Liver (tissue), 9 donors: ENCODE data around the gene SOX8. TPM values are rescaled to one million over a fixed set of nuclear protein-coding genes. Genes with fewer than 3 reads are reported as not detected.

ENCODE experiments used
- DNase-seq: peaks from one replicate; pipeline ENCODE4 v3.0.0-alpha.2; 2017; ENCODE audit warnings: low spot score
- H3K27ac ChIP-seq, 2 donors: one replicate each; pipeline ENCODE4 v1.7.0; 2013; ENCODE audit warnings: inconsistent platforms in 2 of 2, low read length in 2 of 2, control low read depth in 1 of 2, low read depth in 1 of 2, mild to moderate bottlenecking in 1 of 2
- H3K27me3 ChIP-seq, 4 donors: one replicate each; pipeline versions ENCODE4 v1.6.1 to v1.7.0; 2013; ENCODE audit warnings: low read length in 3 of 4, inconsistent platforms in 1 of 4, mild to moderate bottlenecking in 1 of 4, moderate library complexity in 1 of 4; ENCODE audit not compliant: control insufficient read depth in 4 of 4, insufficient read depth in 4 of 4
- H3K36me3 ChIP-seq, 4 donors: one replicate each; pipeline versions ENCODE4 v1.6.1 to v1.7.0; 2013; ENCODE audit warnings: low read length in 3 of 4, mild to moderate bottlenecking in 3 of 4, low read depth in 1 of 4, moderate library complexity in 1 of 4; ENCODE audit not compliant: control insufficient read depth in 4 of 4, insufficient read depth in 3 of 4
- H3K4me1 ChIP-seq, 4 donors: one replicate each; pipeline versions ENCODE4 v1.6.1 to v1.7.0; 2013; ENCODE audit warnings: low read length in 3 of 4, mild to moderate bottlenecking in 3 of 4, moderate library complexity in 1 of 4; ENCODE audit not compliant: control insufficient read depth in 4 of 4, insufficient read depth in 4 of 4
- H3K4me3 ChIP-seq, 3 donors: one replicate each; pipeline versions ENCODE4 v1.6.1 to v1.7.0; 2013; ENCODE audit warnings: low read length in 3 of 3, control low read depth in 1 of 3, low read depth in 1 of 3, mild to moderate bottlenecking in 1 of 3
- H3K9ac ChIP-seq, 2 donors: one replicate each; pipeline ENCODE4 v1.7.0; 2013; ENCODE audit warnings: low read length in 2 of 2, mild to moderate bottlenecking in 2 of 2, moderate library complexity in 2 of 2, control low read depth in 1 of 2, low read depth in 1 of 2
- H3K9me3 ChIP-seq, 4 donors: one replicate each; pipeline versions ENCODE4 v1.6.1 to v1.7.0; 2013; ENCODE audit warnings: low read length in 3 of 4; ENCODE audit not compliant: control insufficient read depth in 4 of 4
- EGR1 ChIP-seq, 2 donors: IDR thresholded peaks; 2 replicates each; pipeline ENCODE4 v1.6.1; 2016 to 2018; ENCODE audit warnings: antibody characterized with exemption in 2 of 2, low read depth in 2 of 2
- FOXA1 ChIP-seq: IDR thresholded peaks from 2 replicates; pipeline ENCODE4 v1.6.1; 2016; ENCODE audit warnings: antibody characterized with exemption
- FOXA2 ChIP-seq: IDR thresholded peaks from 2 replicates; pipeline ENCODE4 v1.6.1; 2016; ENCODE audit warnings: antibody characterized with exemption
- GABPA ChIP-seq, 2 donors: IDR thresholded peaks in 1 of 2; conservative IDR thresholded peaks in 1 of 2; 2 replicates each; pipeline ENCODE4 v1.6.1; 2016; ENCODE audit warnings: antibody characterized with exemption in 2 of 2, mild to moderate bottlenecking in 1 of 2, moderate library complexity in 1 of 2
- HNF4G ChIP-seq: IDR thresholded peaks from 2 replicates; pipeline ENCODE4 v1.6.1; 2016; ENCODE audit warnings: antibody characterized with exemption
- JUND ChIP-seq, 2 donors: IDR thresholded peaks; 2 replicates each; pipeline ENCODE4 v1.6.1; 2016; ENCODE audit warnings: antibody characterized with exemption in 2 of 2
- NR2F2 ChIP-seq: IDR thresholded peaks from 2 replicates; pipeline ENCODE4 v1.6.1; 2016; ENCODE audit warnings: antibody characterized with exemption
- RAD21 ChIP-seq, 2 donors: IDR thresholded peaks; 2 replicates each; pipeline ENCODE4 v1.6.1; 2016; ENCODE audit warnings: antibody characterized with exemption in 2 of 2, mild to moderate bottlenecking in 2 of 2
- RXRA ChIP-seq, 2 donors: IDR thresholded peaks; 2 replicates each; pipeline ENCODE4 v1.6.1; 2017 to 2018; ENCODE audit warnings: antibody characterized with exemption in 2 of 2, mild to moderate bottlenecking in 1 of 2
- SP1 ChIP-seq: IDR thresholded peaks from 2 replicates; pipeline ENCODE4 v1.6.1; 2018; ENCODE audit warnings: antibody characterized with exemption, mild to moderate bottlenecking
- TAF1 ChIP-seq: conservative IDR thresholded peaks from 2 replicates; pipeline ENCODE4 v1.6.1; 2016; ENCODE audit warnings: antibody characterized with exemption, mild to moderate bottlenecking
- YY1 ChIP-seq: IDR thresholded peaks from 2 replicates; pipeline ENCODE4 v1.6.1; 2016; ENCODE audit warnings: antibody characterized with exemption, mild to moderate bottlenecking
- WGBS: extraction: QIAGEN DNeasy Blood & Tissue Kit; methylation state at CpG from one replicate; pipeline ENCODE4 v1.1.7; 2013; 5-methylcytosine and 5-hydroxymethylcytosine counted together
- polyA plus RNA-seq, 2 donors: library from polyadenylated mRNA; stranded (reverse) in 1 of 2; unstranded in 1 of 2; fragments of 200-250 nt in 1 of 2; fragments of >200 nt in 1 of 2; fragmentation: Nextera tagmentation in 1 of 2; extraction: Ambion mirVana in 1 of 2; gene quantifications; one replicate each; pipeline versions ENCODE4 v1.2.1 to v1.2.3, GENCODE V29; 2013 to 2015
- total RNA-seq, 2 donors: library from RNA; depleted of rRNA; stranded (reverse); fragments of >200 nt; gene quantifications; one replicate each; pipeline ENCODE4 v1.2.3, GENCODE V29; 2014
- TF ChIP-seq, protein P1 (sequence below): IDR thresholded peaks from 2 replicates; pipeline ENCODE4 v1.6.1; 2016; ENCODE audit warnings: antibody characterized with exemption, mild to moderate bottlenecking
- TF ChIP-seq, protein P2 (sequence below): IDR thresholded peaks from 2 replicates; pipeline ENCODE4 v1.6.1; 2016; ENCODE audit warnings: antibody characterized with exemption
- TF ChIP-seq, protein P3 (sequence below): IDR thresholded peaks from 2 replicates; pipeline ENCODE4 v1.6.1; 2016; ENCODE audit warnings: antibody characterized with exemption
- TF ChIP-seq, protein P4 (sequence below): IDR thresholded peaks from 2 replicates; pipeline ENCODE4 v1.6.1; 2016; ENCODE audit warnings: antibody characterized with exemption
- TF ChIP-seq, protein P5 (sequence below): fragments of 150-350 bp; IDR thresholded peaks from 2 replicates; pipeline ENCODE4 v1.5.1; 2017; ENCODE audit warnings: improper control_type of control experiment, low read depth, low read length; ENCODE audit not compliant: missing input control
- donor health status: healthy.
- donor health status: healthy.
- donor health status: healthy.
- donor health status: healthy.
- donor health status: healthy.

SOX8 gene
- total and polyA plus RNA-seq, 4 donors: 0.05 to 0.33 (median 0.17) TPM; not detected in 1

DNA sequence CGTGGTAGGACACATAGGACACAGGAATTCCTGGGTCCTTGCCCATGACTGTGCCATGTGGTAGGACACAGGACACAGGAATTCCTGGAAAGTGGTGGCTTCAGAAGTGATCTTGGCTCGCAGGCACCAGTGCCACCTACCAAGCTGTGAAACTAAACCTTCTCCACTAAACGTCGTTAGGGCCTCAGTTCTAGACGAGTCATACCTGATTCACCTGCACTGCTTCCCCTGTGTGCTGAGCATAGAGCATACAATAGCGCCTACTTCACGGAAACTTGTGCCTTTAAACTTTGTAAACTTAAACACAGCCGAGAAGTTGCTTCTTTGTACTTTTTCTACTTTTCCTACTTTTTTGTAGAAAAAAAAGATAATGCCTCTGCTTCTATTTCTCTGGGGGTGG is 4.8 kb downstream of the SOX8 start:
- peaks cover 0 to 3% (median 0%) of the 10 kb centered on the region in 4 donors for H3K27me3 ChIP-seq
- H3K27ac ChIP-seq: no peak overlapping the region
- no peak overlapping the region for H3K9ac ChIP-seq
- H3K9me3 ChIP-seq: no peaks in the 10 kb centered on the region
- no peak overlapping the region for H3K4me3 ChIP-seq
- TF ChIP-seq FOXA2: no peak
- no peak for TF ChIP-seq FOXA1
- no peak for TF ChIP-seq NR2F2
- TF ChIP-seq, protein P1, sequence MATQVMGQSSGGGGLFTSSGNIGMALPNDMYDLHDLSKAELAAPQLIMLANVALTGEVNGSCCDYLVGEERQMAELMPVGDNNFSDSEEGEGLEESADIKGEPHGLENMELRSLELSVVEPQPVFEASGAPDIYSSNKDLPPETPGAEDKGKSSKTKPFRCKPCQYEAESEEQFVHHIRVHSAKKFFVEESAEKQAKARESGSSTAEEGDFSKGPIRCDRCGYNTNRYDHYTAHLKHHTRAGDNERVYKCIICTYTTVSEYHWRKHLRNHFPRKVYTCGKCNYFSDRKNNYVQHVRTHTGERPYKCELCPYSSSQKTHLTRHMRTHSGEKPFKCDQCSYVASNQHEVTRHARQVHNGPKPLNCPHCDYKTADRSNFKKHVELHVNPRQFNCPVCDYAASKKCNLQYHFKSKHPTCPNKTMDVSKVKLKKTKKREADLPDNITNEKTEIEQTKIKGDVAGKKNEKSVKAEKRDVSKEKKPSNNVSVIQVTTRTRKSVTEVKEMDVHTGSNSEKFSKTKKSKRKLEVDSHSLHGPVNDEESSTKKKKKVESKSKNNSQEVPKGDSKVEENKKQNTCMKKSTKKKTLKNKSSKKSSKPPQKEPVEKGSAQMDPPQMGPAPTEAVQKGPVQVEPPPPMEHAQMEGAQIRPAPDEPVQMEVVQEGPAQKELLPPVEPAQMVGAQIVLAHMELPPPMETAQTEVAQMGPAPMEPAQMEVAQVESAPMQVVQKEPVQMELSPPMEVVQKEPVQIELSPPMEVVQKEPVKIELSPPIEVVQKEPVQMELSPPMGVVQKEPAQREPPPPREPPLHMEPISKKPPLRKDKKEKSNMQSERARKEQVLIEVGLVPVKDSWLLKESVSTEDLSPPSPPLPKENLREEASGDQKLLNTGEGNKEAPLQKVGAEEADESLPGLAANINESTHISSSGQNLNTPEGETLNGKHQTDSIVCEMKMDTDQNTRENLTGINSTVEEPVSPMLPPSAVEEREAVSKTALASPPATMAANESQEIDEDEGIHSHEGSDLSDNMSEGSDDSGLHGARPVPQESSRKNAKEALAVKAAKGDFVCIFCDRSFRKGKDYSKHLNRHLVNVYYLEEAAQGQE: no peak
- TF ChIP-seq HNF4G: no peak
- TF ChIP-seq RAD21 (IDR thresholded peaks at IDR 0.05): no peak
- TF ChIP-seq TAF1: no peak
- TF ChIP-seq, protein P2, sequence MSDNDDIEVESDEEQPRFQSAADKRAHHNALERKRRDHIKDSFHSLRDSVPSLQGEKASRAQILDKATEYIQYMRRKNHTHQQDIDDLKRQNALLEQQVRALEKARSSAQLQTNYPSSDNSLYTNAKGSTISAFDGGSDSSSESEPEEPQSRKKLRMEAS: no peak
- TF ChIP-seq, protein P3, sequence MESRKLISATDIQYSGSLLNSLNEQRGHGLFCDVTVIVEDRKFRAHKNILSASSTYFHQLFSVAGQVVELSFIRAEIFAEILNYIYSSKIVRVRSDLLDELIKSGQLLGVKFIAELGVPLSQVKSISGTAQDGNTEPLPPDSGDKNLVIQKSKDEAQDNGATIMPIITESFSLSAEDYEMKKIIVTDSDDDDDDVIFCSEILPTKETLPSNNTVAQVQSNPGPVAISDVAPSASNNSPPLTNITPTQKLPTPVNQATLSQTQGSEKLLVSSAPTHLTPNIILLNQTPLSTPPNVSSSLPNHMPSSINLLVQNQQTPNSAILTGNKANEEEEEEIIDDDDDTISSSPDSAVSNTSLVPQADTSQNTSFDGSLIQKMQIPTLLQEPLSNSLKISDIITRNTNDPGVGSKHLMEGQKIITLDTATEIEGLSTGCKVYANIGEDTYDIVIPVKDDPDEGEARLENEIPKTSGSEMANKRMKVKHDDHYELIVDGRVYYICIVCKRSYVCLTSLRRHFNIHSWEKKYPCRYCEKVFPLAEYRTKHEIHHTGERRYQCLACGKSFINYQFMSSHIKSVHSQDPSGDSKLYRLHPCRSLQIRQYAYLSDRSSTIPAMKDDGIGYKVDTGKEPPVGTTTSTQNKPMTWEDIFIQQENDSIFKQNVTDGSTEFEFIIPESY: no peak
- TF ChIP-seq SP1: no peak
- TF ChIP-seq GABPA (IDR thresholded peaks at IDR 0.05 in 1 of 2, conservative IDR thresholded peaks at IDR 0.05 in 1 of 2): no peak
- TF ChIP-seq JUND (IDR thresholded peaks at IDR 0.05): no peak
- no peak for TF ChIP-seq RXRA (IDR thresholded peaks at IDR 0.05)
- no peak for DNase-seq
- no peaks in the 10 kb centered on the region for H3K36me3 ChIP-seq
- WGBS: 80% methylated on average over 8 of the region's 8 CpGs
- peaks cover 0 to 8% (median 2%) of the 10 kb centered on the region in 4 donors for H3K4me1 ChIP-seq

DNA sequence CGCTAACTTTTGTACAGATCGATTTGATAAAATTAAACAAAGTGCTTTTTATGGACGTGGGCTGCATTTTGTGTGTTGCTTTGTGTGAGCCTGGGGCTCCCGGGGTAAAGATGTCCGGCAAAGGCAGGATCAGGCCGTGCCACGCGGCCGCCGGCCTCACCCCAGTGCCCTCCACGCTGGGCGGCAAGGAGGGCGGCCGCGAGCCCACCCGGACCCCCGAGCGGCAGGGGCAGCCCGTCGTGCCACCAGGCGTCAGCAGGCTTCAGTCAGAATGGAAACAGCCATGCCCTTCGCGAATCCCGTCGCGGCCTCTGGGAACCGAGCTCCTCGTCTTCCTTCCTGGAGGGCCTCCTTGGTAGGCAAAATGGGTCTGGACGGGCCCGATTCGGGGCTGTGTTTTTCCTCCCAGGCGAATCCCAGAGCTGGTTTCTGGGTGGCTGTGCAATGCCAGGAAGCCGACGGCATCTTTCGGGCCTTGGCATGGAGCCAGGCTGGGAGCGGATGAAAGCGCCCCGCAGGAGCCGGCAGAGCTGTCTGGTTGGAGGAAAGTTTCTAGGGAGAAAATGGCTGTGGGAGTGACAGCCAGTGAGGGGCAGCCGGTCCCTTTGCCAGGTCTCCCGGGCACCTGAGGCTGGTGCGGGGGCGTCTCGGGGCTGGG is 5.5 kb downstream of the SOX8 start:
- H3K4me1 ChIP-seq: peaks cover 0 to 3% (median under 1%) of the 10 kb centered on the region in 4 donors
- WGBS: 85% methylated on average over 44 of the region's 44 CpGs
- no peak overlapping the region for H3K9ac ChIP-seq
- H3K27ac ChIP-seq: no peak overlapping the region
- H3K9me3 ChIP-seq: no peaks in the 10 kb centered on the region
- TF ChIP-seq NR2F2 (no peak), HNF4G (no peak), SP1 (no peak), TAF1 (no peak), EGR1 (IDR thresholded peaks at IDR 0.05; ENCODE audit: low read depth in 2 of 2) (no peak), YY1 (no peak)
- TF ChIP-seq, protein P4, sequence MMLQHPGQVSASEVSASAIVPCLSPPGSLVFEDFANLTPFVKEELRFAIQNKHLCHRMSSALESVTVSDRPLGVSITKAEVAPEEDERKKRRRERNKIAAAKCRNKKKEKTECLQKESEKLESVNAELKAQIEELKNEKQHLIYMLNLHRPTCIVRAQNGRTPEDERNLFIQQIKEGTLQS: no peak
- TF ChIP-seq, protein P5, sequence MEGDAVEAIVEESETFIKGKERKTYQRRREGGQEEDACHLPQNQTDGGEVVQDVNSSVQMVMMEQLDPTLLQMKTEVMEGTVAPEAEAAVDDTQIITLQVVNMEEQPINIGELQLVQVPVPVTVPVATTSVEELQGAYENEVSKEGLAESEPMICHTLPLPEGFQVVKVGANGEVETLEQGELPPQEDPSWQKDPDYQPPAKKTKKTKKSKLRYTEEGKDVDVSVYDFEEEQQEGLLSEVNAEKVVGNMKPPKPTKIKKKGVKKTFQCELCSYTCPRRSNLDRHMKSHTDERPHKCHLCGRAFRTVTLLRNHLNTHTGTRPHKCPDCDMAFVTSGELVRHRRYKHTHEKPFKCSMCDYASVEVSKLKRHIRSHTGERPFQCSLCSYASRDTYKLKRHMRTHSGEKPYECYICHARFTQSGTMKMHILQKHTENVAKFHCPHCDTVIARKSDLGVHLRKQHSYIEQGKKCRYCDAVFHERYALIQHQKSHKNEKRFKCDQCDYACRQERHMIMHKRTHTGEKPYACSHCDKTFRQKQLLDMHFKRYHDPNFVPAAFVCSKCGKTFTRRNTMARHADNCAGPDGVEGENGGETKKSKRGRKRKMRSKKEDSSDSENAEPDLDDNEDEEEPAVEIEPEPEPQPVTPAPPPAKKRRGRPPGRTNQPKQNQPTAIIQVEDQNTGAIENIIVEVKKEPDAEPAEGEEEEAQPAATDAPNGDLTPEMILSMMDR: no peak
- no peak for DNase-seq
- peaks cover 0 to 3% (median 0%) of the 10 kb centered on the region in 4 donors for H3K27me3 ChIP-seq
- H3K4me3 ChIP-seq: no peak overlapping the region
- no peaks in the 10 kb centered on the region for H3K36me3 ChIP-seq
